Right lobe of liver (tissue), 4 donors: ENCODE data around the gene BICRA.

ENCODE experiments used
- CTCF ChIP-seq, 4 donors: fragments of 200-600 bp in 3 of 4; fragments of 450-650 bp in 1 of 4; IDR thresholded peaks; one replicate each; pipeline versions ENCODE4 v1.5.1 to v1.8.0; 2016 to 2022; ENCODE audit warnings: antibody characterized with exemption in 4 of 4, mild to moderate bottlenecking in 2 of 4
- POLR2A ChIP-seq: fragments of 450-650 bp; IDR thresholded peaks from one replicate; pipeline ENCODE4 v1.6.1; 2017; ENCODE audit warnings: antibody characterized with exemption, mild to moderate bottlenecking
- donor health status: DM: no; HTN: no; CAD: no.
- donor health status: DM: no; HTN: no; CAD: no.
- donor health status: DM: no; HTN: yes; CAD: no.

- TF ChIP-seq POLR2A (no peak), CTCF (IDR thresholded peaks at IDR 0.05) (no peak)
Measured at GRCh38 chr19:47637550-47637949, 28.6 kb downstream of the BICRA start.
